Hepatocyte (in vitro differentiated cells): ENCODE results near the gene IGSF5. TPM values are rescaled to one million over a fixed set of nuclear protein-coding genes. Genes with fewer than 3 reads are reported as not detected.

ENCODE experiments used
- DNase-seq: peaks from one replicate; pipeline ENCODE4 v3.0.0-alpha.2; 2016; ENCODE audit warnings: low spot score
- H2AFZ ChIP-seq: fragments of 200-600 bp; sonication (generic); 2 replicates; pipeline ENCODE4 v1.6.0; 2016; ENCODE audit warnings: antibody characterized with exemption, mild to moderate bottlenecking
- H3K27ac ChIP-seq: fragments of 200-600 bp; sonication (generic); 2 replicates; pipeline ENCODE4 v1.5.1; 2016; ENCODE audit warnings: mild to moderate bottlenecking
- H3K27me3 ChIP-seq: fragments of 200-600 bp; sonication (generic); 2 replicates; pipeline ENCODE4 v1.6.1; 2016
- H3K36me3 ChIP-seq: fragments of 200-600 bp; sonication (generic); replicated peaks from 2 replicates; pipeline ENCODE4 v1.5.1; 2016; ENCODE audit warnings: low read depth; ENCODE audit not compliant: insufficient read depth
- H3K4me1 ChIP-seq: fragments of 200-600 bp; sonication (generic); 2 replicates; pipeline ENCODE4 v1.5.1; 2016; ENCODE audit warnings: mild to moderate bottlenecking, moderate library complexity; ENCODE audit not compliant: insufficient read depth
- H3K4me2 ChIP-seq: fragments of 200-600 bp; sonication (generic); 2 replicates; pipeline ENCODE4 v1.6.0; 2016
- H3K4me3 ChIP-seq: fragments of 200-600 bp; sonication (generic); 2 replicates; pipeline ENCODE4 v1.5.1; 2016; ENCODE audit warnings: mild to moderate bottlenecking
- H3K79me2 ChIP-seq: fragments of 200-600 bp; sonication (generic); 2 replicates; pipeline ENCODE4 v1.6.0; 2017; ENCODE audit warnings: mild to moderate bottlenecking
- H3K9me2 ChIP-seq: fragments of 200-600 bp; sonication (generic); replicated peaks from 2 replicates; pipeline ENCODE4 v1.6.0; 2017; ENCODE audit warnings: mild to moderate bottlenecking; ENCODE audit not compliant: insufficient read depth
- H3K9me3 ChIP-seq: fragments of 200-600 bp; sonication (generic); 2 replicates; pipeline ENCODE4 v1.5.1; 2016; ENCODE audit warnings: low read depth, mild to moderate bottlenecking
- H4K20me1 ChIP-seq: fragments of 200-600 bp; sonication (generic); 2 replicates; pipeline ENCODE4 v1.6.0; 2016; ENCODE audit warnings: mild to moderate bottlenecking; ENCODE audit not compliant: insufficient read depth, poor library complexity, severe bottlenecking
- EZH2 ChIP-seq: fragments of 200-600 bp; sonication (generic); IDR thresholded peaks from 2 replicates; pipeline ENCODE4 v1.6.1; 2016; ENCODE audit warnings: antibody characterized with exemption, mild to moderate bottlenecking, borderline replicate concordance
- EZH2phosphoT487 ChIP-seq: fragments of 200-600 bp; sonication (generic); IDR thresholded peaks from one replicate; pipeline ENCODE4 v1.6.1; 2018; ENCODE audit warnings: antibody characterized with exemption, mild to moderate bottlenecking, low read depth, moderate library complexity; ENCODE audit not compliant: unreplicated experiment, severe bottlenecking
- WGBS: methylation state at CpG from one replicate; pipeline ENCODE4 v1.1.6; 2016; ENCODE audit warnings: low lambda C conversion rate; ENCODE audit errors: missing lambda C conversion rate; 5-methylcytosine and 5-hydroxymethylcytosine counted together
- polyA plus RNA-seq: library from polyadenylated mRNA; unstranded; fragments of >200 nt; fragmentation: Nextera tagmentation; extraction: Ambion mirVana; gene quantifications from 2 replicates; pipeline ENCODE4 v1.2.1, GENCODE V29; 2016
- total RNA-seq: library from RNA; depleted of rRNA; stranded (reverse); fragments of >200 nt; gene quantifications from 2 replicates; pipeline ENCODE4 v1.2.3, GENCODE V29; 2014
- TF ChIP-seq, protein P1 (sequence below): fragments of 200-600 bp; sonication (generic); IDR thresholded peaks from 2 replicates; pipeline ENCODE4 v1.5.1; 2016; ENCODE audit warnings: antibody characterized with exemption, mild to moderate bottlenecking; ENCODE audit not compliant: poor library complexity

Gene IGSF5
- total and polyA plus RNA-seq, 2 experiments from 2014 or later = 0.10 TPM; not detected in 1

DNA sequence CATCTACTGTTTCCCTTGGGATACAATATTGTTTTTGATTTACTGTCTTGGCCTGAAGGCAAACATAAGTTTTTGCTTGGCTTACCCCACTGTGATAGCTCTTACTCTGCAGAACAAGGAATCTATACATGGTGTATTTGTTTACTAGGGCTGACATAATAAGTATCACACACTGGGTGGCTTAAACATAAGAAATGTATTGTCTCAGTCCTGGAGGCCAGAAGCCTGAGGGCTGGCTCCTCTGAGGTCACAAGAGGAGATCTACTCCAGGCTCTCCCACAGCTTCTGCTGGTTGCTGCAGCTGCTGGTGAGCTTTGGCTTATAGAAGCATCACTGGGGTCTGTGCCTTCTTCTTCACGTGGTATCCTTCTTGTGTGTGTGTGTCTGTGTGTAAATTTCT lies 30.7 kb upstream of the IGSF5 start:
- no peaks in the 10 kb centered on the region for H3K9me2 ChIP-seq
- DNase-seq = no peak

DNA sequence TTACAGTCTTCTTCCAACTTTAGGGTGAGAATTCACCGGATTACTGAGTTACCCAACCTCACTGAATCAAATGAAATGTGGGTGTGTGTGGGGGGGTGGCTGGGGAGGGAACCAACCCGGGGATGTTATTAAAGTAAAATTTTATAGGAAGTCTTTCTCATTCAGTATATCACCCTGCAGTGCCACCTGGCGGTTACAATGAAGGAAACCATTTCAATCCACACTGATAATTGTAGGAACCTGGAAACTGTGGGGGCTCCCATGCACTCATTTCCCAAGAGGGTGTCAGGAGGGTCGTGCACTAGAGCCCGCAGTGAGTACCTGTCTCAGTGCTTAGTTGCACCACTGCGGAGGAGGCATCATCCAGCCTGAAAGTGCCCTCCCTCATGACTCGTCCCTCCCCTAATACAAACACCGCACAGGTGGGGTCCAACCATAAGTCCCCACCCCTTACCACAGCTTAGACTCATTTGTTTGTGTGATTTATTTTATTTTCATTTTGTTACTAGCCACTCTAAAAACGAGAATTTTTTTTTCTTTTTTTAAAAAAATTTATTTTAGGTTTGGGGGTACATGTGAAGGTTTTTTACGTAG lies 29.1 kb upstream of the IGSF5 start:
- Histone ChIP-seq H3K4me2 (no peak overlapping the region), H4K20me1 (no peaks in the 10 kb centered on the region), H3K79me2 (no peaks in the 10 kb centered on the region), H3K27me3 (no peaks in the 10 kb centered on the region), H3K4me3 (no peak overlapping the region), H3K36me3 (no peaks in the 10 kb centered on the region), H3K4me1 (no peaks in the 10 kb centered on the region), H3K27ac (no peak overlapping the region), H3K9me3 (no peaks in the 10 kb centered on the region), H3K9me2 (no peaks in the 10 kb centered on the region), H2AFZ (no peak overlapping the region)
- DNase-seq = peak; percentile 73
- WGBS = 39% methylated on average over 10 of the region's 10 CpGs
- no peak for TF ChIP-seq EZH2
- TF ChIP-seq, protein P1, sequence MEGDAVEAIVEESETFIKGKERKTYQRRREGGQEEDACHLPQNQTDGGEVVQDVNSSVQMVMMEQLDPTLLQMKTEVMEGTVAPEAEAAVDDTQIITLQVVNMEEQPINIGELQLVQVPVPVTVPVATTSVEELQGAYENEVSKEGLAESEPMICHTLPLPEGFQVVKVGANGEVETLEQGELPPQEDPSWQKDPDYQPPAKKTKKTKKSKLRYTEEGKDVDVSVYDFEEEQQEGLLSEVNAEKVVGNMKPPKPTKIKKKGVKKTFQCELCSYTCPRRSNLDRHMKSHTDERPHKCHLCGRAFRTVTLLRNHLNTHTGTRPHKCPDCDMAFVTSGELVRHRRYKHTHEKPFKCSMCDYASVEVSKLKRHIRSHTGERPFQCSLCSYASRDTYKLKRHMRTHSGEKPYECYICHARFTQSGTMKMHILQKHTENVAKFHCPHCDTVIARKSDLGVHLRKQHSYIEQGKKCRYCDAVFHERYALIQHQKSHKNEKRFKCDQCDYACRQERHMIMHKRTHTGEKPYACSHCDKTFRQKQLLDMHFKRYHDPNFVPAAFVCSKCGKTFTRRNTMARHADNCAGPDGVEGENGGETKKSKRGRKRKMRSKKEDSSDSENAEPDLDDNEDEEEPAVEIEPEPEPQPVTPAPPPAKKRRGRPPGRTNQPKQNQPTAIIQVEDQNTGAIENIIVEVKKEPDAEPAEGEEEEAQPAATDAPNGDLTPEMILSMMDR = peak; percentile 79

More for the DNA sequence above, 30.7 kb upstream of the IGSF5 start:
- H3K4me3 ChIP-seq = no peak overlapping the region
- no peaks in the 10 kb centered on the region for H3K36me3 ChIP-seq
- H3K4me2 ChIP-seq = no peak overlapping the region
- no peak overlapping the region for H2AFZ ChIP-seq
- no peaks in the 10 kb centered on the region for H3K79me2 ChIP-seq
- no peaks in the 10 kb centered on the region for H4K20me1 ChIP-seq
- no peaks in the 10 kb centered on the region for H3K9me3 ChIP-seq
- 74% methylated on average over 1 of the region's 1 CpG for WGBS
- no peaks in the 10 kb centered on the region for H3K27me3 ChIP-seq
- H3K4me1 ChIP-seq = no peaks in the 10 kb centered on the region
- no peak overlapping the region for H3K27ac ChIP-seq
- no peak for TF ChIP-seq EZH2
- TF ChIP-seq, protein P1 = no peak
- no peak for TF ChIP-seq EZH2phosphoT487

DNA sequence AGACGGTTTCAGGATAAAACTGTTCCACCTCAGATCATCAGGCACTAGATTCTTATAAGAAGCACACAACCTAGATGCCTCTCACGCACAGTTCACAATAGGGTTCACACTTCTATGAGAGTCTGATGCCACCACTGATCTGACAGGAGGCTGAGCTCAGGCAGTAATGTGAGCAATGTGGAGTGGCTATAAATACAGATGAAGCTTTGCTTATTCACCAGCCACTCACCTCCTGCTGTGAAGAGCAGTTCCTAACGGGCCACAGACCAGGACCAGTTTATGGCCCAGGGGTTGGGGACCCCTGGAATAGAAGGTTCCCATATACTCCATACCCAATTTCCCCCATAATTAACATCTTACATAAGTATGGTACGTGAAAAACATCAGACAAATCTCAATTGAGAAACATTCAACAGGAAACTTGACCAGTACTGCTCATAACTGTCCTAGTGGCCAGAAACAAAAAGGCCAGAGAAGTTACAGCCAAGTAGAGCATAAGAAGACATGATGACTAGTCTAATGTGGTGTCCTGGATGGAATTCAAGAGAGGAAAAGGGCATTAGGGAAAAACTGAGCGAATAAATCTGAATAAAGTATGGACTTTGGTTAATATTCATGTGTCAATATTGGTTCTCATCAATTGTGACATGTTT lies 24.7 kb upstream of the IGSF5 start:
- Histone ChIP-seq H3K27me3 (no peaks in the 10 kb centered on the region), H3K79me2 (no peaks in the 10 kb centered on the region), H3K4me3 (no peak overlapping the region), H4K20me1 (no peaks in the 10 kb centered on the region), H3K27ac (no peak overlapping the region), H3K4me1 (no peaks in the 10 kb centered on the region), H3K4me2 (no peak overlapping the region), H2AFZ (no peak overlapping the region), H3K9me3 (no peaks in the 10 kb centered on the region), H3K9me2 (no peaks in the 10 kb centered on the region), H3K36me3 (no peaks in the 10 kb centered on the region)
- WGBS = 94% methylated on average over 5 of the region's 5 CpGs
- DNase-seq = no peak
- TF ChIP-seq EZH2 (no peak), EZH2phosphoT487 (no peak)
- TF ChIP-seq, protein P1 = no peak
